Measurements from ENCODE around the gene ZNF575.

GRCh38 chr19:43541920-43542650 lies 9.1 kb downstream of the ZNF575 start:
- TF ChIP-seq USF2 (IDR thresholded peaks at IDR 0.05; ENCODE audit: borderline replicate concordance, low read depth, low read length) (no peak), PRDM15 (CRISPR knock-in tag; IDR thresholded peaks at IDR 0.05) (no peak), RFX5 (IDR thresholded peaks at IDR 0.05; ENCODE audit: low read depth, low read length) (no peak), TARDBP (IDR thresholded peaks at IDR 0.05; ENCODE audit: borderline replicate concordance) (no peak), MYC (IDR thresholded peaks at IDR 0.05; ENCODE audit: insufficient read depth, insufficient read length, insufficient replicate concordance, low read length, severe bottlenecking) (no peak), CTCF (IDR thresholded peaks at IDR 0.05 in 2 of 3, conservative IDR thresholded peaks at IDR 0.05 in 1 of 3; ENCODE audit: control insufficient read depth in 2 of 3, extremely low read depth in 1 of 3, insufficient read depth in 1 of 3, low read depth in 3 of 3, low read length in 3 of 3) (no peak), POLR2A (IDR thresholded peaks at IDR 0.05; ENCODE audit: low read depth, low read length) (no peak), EZH2 (IDR thresholded peaks at IDR 0.05; ENCODE audit: borderline replicate concordance, control insufficient read depth, low read depth, low read length) (no peak), POLR2AphosphoS2 (IDR thresholded peaks at IDR 0.05; ENCODE audit: low read depth, low read length) (no peak), POLR2AphosphoS5 (IDR thresholded peaks at IDR 0.05; ENCODE audit: low read length) (no peak), RBBP5 (conservative IDR thresholded peaks at IDR 0.05) (no peak), MTA3 (IDR thresholded peaks at IDR 0.05; ENCODE audit: borderline replicate concordance, low read length) (no peak)

Measured in GM12878 (cell line).